ENCODE results near the gene TPCN2.

GRCh38 chr11:69148377-69148762 is 99.6 kb downstream of the TPCN2 start:
- TF ChIP-seq, protein P1, sequence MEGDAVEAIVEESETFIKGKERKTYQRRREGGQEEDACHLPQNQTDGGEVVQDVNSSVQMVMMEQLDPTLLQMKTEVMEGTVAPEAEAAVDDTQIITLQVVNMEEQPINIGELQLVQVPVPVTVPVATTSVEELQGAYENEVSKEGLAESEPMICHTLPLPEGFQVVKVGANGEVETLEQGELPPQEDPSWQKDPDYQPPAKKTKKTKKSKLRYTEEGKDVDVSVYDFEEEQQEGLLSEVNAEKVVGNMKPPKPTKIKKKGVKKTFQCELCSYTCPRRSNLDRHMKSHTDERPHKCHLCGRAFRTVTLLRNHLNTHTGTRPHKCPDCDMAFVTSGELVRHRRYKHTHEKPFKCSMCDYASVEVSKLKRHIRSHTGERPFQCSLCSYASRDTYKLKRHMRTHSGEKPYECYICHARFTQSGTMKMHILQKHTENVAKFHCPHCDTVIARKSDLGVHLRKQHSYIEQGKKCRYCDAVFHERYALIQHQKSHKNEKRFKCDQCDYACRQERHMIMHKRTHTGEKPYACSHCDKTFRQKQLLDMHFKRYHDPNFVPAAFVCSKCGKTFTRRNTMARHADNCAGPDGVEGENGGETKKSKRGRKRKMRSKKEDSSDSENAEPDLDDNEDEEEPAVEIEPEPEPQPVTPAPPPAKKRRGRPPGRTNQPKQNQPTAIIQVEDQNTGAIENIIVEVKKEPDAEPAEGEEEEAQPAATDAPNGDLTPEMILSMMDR (IDR thresholded peaks at IDR 0.05), result no peak
- no peak for TF ChIP-seq POLR2A (IDR thresholded peaks at IDR 0.05)
